ENCODE results near the gene SLC37A1.

The SLC37A1 gene

GRCh38 chr21:42581336-42581992 is 67.8 kb downstream of the SLC37A1 start:
- DNase-seq (ENCODE audit: low read depth): no peak
- no peak overlapping the region for H3K4me3 ChIP-seq (ENCODE audit: low read depth, low read length)
- TF ChIP-seq CTCF (IDR thresholded peaks at IDR 0.05; ENCODE audit: control insufficient read depth, extremely low read depth, insufficient read depth): no peak

GRCh38 chr21:42581993-42582786 is 68.5 kb downstream of the SLC37A1 start:
- no peak for TF ChIP-seq CTCF (IDR thresholded peaks at IDR 0.05; ENCODE audit: control insufficient read depth, extremely low read depth, insufficient read depth)
- DNase-seq (ENCODE audit: low read depth): no peak
- no peak overlapping the region for H3K4me3 ChIP-seq (ENCODE audit: low read depth, low read length)

GRCh38 chr21:42582787-42583476 is 69.3 kb downstream of the SLC37A1 start:
- DNase-seq (ENCODE audit: low read depth): no peak
- TF ChIP-seq CTCF (IDR thresholded peaks at IDR 0.05; ENCODE audit: control insufficient read depth, extremely low read depth, insufficient read depth): no peak
- no peak overlapping the region for H3K4me3 ChIP-seq (ENCODE audit: low read depth, low read length)

GRCh38 chr21:42583477-42584295 is 70.0 kb downstream of the SLC37A1 start:
- no peak for TF ChIP-seq CTCF (IDR thresholded peaks at IDR 0.05; ENCODE audit: control insufficient read depth, extremely low read depth, insufficient read depth)
- DNase-seq (ENCODE audit: low read depth): no peak
- H3K4me3 ChIP-seq (ENCODE audit: low read depth, low read length): no peak overlapping the region

- H3K4me3 ChIP-seq (ENCODE audit: low read depth, low read length): no peak overlapping the region
- no peak for DNase-seq (ENCODE audit: low read depth)
- TF ChIP-seq CTCF (IDR thresholded peaks at IDR 0.05; ENCODE audit: control insufficient read depth, extremely low read depth, insufficient read depth): no peak
Measured at GRCh38 chr21:42584296-42584641, 70.6 kb downstream of the SLC37A1 start.

- TF ChIP-seq CTCF (IDR thresholded peaks at IDR 0.05; ENCODE audit: control insufficient read depth, extremely low read depth, insufficient read depth): no peak
- H3K4me3 ChIP-seq (ENCODE audit: low read depth, low read length): no peak overlapping the region
- no peak for DNase-seq (ENCODE audit: low read depth)
Measured at GRCh38 chr21:42585881-42586280, 72.2 kb downstream of the SLC37A1 start.

All from LNCaP clone FGC (cell line).